Smooth muscle cell of bladder (primary cell): ENCODE results near the gene MYBPC2. TPM values are rescaled to one million over a fixed set of nuclear protein-coding genes. Genes with fewer than 3 reads are reported as not detected.

Experiments used
- total RNA-seq: library from RNA; depleted of rRNA; stranded (reverse); fragments of >200 nt; gene quantifications from 2 replicates; pipeline ENCODE4 v1.2.3, GENCODE V29; 2014

MYBPC2 gene
- total RNA-seq, result not detected in 2 replicates

DNA sequence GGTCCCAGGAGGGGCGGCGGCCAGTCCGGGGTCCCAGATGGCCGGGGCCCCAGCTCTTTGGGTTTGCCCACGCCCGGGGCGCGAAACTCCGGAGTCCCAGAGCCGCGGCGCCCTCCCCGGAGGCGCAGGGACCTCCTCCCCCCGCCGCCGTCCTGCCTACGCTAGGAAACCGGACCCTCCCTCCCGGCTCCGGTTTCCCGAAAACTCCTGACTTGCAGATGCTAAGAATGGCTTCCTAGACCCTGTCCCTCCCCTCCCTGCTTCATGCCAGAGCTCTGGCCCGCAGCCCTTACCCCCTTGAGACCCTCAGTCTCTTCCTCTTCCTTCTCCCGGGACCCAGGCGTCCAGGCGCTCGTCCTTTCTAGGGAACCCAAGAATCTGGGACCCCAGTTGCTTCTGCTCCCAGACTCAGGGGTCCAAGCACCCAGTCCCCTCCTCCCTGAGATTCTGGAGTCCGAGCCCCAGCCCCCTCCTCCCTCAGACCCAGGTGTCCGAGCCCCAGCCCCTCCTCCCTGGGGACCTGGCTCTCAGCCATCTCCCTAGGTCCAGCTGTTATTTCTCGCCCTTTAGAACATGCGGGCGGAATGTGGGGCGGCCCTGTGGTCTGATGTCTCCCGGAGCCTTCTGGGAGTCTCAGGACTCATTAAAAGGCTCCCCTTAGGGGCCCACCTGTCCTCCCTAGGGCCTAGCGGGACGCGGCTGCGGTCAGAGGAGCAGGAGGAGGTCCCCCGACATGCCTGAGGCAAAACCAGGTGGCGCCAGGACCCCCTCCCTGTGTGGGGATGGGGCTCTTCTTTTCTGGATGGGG lies at the start of gene MYBPC2:
MYBPC2 (plus strand) TSS at position 672 of the 808 bp plus-strand sequence; CDS start at position 734, 62 bp downstream.

DNA sequence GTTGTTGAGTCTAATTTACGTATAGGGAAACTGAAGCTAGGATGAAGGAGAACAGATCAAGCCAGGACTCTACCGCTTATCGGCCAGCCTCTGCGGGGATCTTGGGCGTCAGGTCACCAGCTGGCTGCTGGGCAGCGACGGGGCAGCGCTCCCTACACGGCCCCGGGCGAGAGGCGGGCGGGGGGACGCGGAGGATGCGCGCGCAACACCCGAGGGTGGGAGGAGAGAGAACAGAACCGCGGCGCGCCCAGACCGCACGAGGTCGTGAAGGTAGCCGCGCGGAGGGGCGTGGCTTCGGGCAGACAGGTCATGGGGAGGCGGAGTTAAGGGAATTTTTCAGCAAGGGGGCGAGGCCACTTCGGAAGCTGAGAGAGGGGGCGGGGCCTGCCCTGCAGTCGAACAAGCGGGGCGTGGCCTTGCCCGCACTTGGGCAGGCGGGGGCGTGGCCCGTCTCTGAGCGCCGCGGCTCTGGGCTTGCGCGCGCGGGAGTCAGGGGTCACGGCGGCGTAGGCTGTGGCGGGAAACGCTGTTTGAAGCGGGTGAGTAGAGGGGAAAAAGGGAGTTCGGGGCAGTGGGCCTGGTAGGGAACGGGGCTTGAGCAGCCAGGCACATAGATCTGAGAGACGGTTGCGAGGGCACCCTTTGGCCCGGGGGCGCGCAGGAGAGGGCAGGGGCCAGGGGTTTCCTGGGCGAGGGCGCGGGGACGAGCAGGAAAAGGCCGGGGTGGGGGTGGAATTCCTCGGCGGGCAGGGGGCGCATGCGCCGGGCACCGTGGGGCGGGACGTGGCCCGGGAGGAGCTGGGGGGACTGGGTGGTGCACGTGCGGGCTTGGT lies 48.6 kb upstream of the MYBPC2 start, which contains the start of gene POLD1:
POLD1 (plus strand) TSS at position 496 of the 833 bp plus-strand sequence. CDS start 14,505 bp downstream, outside the sequence.

GRCh38 chr19:50418176-50419021 lies 14.3 kb upstream of the MYBPC2 start, which contains the start of gene SPIB:
Gene SPIB, plus strand, starts transcription at chr19:50418938. Its CDS starts 25 bp downstream, at chr19:50418963.

DNA sequence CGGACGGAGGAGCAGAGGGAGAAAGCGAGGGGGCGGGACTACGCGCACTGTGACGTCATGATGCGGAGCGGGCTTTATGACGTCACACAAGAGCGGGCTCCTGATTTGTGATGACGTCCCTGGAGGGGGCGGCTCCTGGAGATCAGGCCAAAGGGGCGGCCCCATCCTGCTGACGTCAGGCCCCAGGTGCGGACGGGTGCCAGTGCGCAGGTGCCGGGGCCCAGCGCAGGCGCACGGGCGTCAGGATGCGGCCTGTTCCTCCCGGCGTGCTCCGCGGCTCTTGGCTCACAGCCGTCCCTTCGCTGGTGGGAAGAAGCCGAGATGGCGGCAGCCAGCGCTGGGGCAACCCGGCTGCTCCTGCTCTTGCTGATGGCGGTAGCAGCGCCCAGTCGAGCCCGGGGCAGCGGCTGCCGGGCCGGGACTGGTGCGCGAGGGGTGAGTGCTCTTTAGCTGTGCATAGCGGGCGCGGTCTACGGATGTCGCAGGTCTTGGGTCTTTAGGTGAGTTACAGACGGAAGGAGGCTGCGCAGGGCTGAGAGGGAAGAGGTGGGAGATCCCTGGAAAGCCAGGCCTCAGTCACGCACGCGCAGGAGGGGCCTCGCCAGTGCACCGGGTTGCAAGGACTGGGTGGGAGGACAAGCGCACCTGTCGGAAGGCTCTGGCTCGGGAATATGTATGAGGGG lies 43.7 kb downstream of the MYBPC2 start, which contains the start of the genes EMC10 and GARIN5A:
EMC10 (plus strand) TSS at position 284 of the 683 bp plus-strand sequence; CDS start at position 322, 38 bp downstream.
GARIN5A (minus strand) TSS at position 625 of the 683 bp plus-strand sequence; CDS start at position 165, 460 bp downstream.

GRCh38 chr19:50511069-50511822 lies 78.6 kb downstream of the MYBPC2 start, which contains the start of gene JOSD2:
Gene JOSD2, minus strand, starts transcription at chr19:50511191. Its CDS starts 760 bp downstream, at chr19:50510431.

DNA sequence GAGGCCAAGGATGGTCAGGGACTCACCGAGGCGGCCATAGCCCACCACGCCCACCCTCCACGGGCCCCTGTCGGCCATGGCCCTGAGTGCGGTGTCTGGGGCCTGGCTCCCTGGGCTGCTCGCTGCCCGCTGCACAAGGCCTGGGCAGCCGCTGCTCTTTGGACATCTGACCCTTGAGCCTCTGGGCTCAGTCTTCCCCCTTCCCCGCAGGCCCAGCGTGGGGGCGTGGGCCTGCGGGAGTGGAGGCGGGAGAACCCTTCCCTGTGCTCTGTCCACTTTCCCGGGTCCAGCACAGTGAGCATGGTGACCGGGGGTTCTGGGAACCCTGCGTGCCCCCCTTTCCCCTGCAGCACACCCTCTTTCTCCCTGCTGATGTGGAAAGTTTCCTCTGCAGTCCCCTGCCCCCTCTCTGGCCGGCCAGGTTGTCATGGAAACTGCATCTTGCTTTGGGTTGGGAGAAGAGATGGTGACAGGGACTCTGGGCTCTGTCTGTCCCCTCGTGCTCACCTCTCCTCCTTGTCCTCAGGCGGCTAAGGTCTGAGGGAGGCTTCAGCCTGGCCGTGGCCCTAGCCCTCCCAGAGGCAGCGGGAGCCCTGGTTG lies 81.2 kb downstream of the MYBPC2 start, which contains the start of gene ASPDH:
ASPDH (minus strand) TSS at position 168 of the 600 bp plus-strand sequence; CDS start at position 78, 90 bp downstream.

Other genes with a start within 250 kb of the MYBPC2 start
- under 0.01 TPM in 1 of 2 replicates, not detected in the other for gene MYH14, start 229.3 kb upstream of the MYBPC2 start, total RNA-seq
- 0.09 TPM in 1 of 2 replicates, not detected in the other for gene KCNC3, start 103.5 kb upstream of the MYBPC2 start, total RNA-seq
- gene NAPSA, start 67.3 kb upstream of the MYBPC2 start, total RNA-seq, result under 0.01 and 0.18 TPM in 2 replicates
- 79.9 and 95.2 TPM in 2 replicates for gene NR1H2, start 56.4 kb upstream of the MYBPC2 start, total RNA-seq
- gene POLD1, start 48.5 kb upstream of the MYBPC2 start, total RNA-seq, result 12.2 and 13.2 TPM in 2 replicates
- not detected in 2 replicates for gene SPIB, start 14.0 kb upstream of the MYBPC2 start, total RNA-seq
- 30.2 and 33.5 TPM in 2 replicates for gene EMC10, start 43.6 kb downstream of the MYBPC2 start, total RNA-seq
- gene GARIN5A, start 44.0 kb downstream of the MYBPC2 start, total RNA-seq, result 0.09 and 0.28 TPM in 2 replicates
- 36.1 and 38.2 TPM in 2 replicates for gene JOSD2, start 78.3 kb downstream of the MYBPC2 start, total RNA-seq
- gene ASPDH, start 81.0 kb downstream of the MYBPC2 start, total RNA-seq, result not detected in 2 replicates
- 0.14 and 0.18 TPM in 2 replicates for gene LRRC4B, start 135.5 kb downstream of the MYBPC2 start, total RNA-seq
- 0.09 TPM in 1 of 2 replicates, not detected in the other for gene SYT3, start 207.0 kb downstream of the MYBPC2 start, total RNA-seq
- not detected in 2 replicates for gene C19orf81, start 216.6 kb downstream of the MYBPC2 start, total RNA-seq